Astrocyte (in vitro differentiated cells and primary cell): ENCODE results near the gene PRKAG2. TPM values are rescaled to one million over a fixed set of nuclear protein-coding genes. Genes with fewer than 3 reads are reported as not detected.

ENCODE experiments used
- DNase-seq: peaks from one replicate; pipeline ENCODE4 v3.0.0-alpha.2; 2010; ENCODE audit warnings: low read depth
- FAIRE-seq: peaks from 2 replicates; lab custom pipeline; 2011; peaks lifted over from hg19 to GRCh38; lab: Jason Lieb, UNC
- H2AFZ ChIP-seq: 2 replicates; pipeline ENCODE4 v1.6.0; 2012; ENCODE audit warnings: low read depth, low read length, inconsistent platforms
- H3K27ac ChIP-seq: 2 replicates; pipeline ENCODE4 v1.5.1; 2011; ENCODE audit warnings: low read depth, low read length, inconsistent platforms
- H3K27me3 ChIP-seq: 2 replicates; pipeline ENCODE4 v1.6.0; 2011; ENCODE audit warnings: low read length, inconsistent platforms; ENCODE audit not compliant: insufficient read depth
- H3K36me3 ChIP-seq: 2 replicates; pipeline ENCODE4 v1.5.1; 2011; ENCODE audit warnings: low read length, inconsistent platforms; ENCODE audit not compliant: insufficient read depth
- H3K4me1 ChIP-seq: 2 replicates; pipeline ENCODE4 v1.5.1; 2011; ENCODE audit warnings: low read length, inconsistent platforms; ENCODE audit not compliant: insufficient read depth
- H3K4me2 ChIP-seq: 2 replicates; pipeline ENCODE4 v1.6.0; 2012; ENCODE audit warnings: low read length, inconsistent platforms
- H3K4me3 ChIP-seq: 2 replicates; pipeline ENCODE4 v1.5.1; 2011; ENCODE audit warnings: low read depth, mild to moderate bottlenecking, low read length, inconsistent platforms; ENCODE audit not compliant: insufficient read depth
- H3K79me2 ChIP-seq: 2 replicates; pipeline ENCODE4 v1.6.0; 2012; ENCODE audit warnings: mild to moderate bottlenecking, low read length, inconsistent platforms; ENCODE audit not compliant: insufficient read depth
- H3K9ac ChIP-seq: 2 replicates; pipeline ENCODE4 v1.6.0; 2012; ENCODE audit warnings: mild to moderate bottlenecking, low read length, inconsistent platforms
- H3K9me3 ChIP-seq: 2 replicates; pipeline ENCODE4 v1.5.1; 2012; ENCODE audit warnings: low read depth, mild to moderate bottlenecking, low read length, inconsistent platforms; ENCODE audit not compliant: insufficient read depth
- H4K20me1 ChIP-seq: 2 replicates; pipeline ENCODE4 v1.6.0; 2012; ENCODE audit warnings: low read length, inconsistent platforms; ENCODE audit not compliant: insufficient read depth
- H3K27ac Mint-ChIP-seq: one replicate; pipeline ENCODE4 v1.8.0; 2021; ENCODE audit warnings: mild to moderate bottlenecking, mixed read lengths; ENCODE audit not compliant: unreplicated experiment
- H3K27me3 Mint-ChIP-seq: one replicate; pipeline ENCODE4 v1.8.0; 2021; ENCODE audit warnings: low read depth, mixed read lengths; ENCODE audit not compliant: unreplicated experiment
- H3K36me3 Mint-ChIP-seq: one replicate; pipeline ENCODE4 v1.8.0; 2021; ENCODE audit warnings: low read depth, mixed read lengths; ENCODE audit not compliant: unreplicated experiment
- H3K4me1 Mint-ChIP-seq: one replicate; pipeline ENCODE4 v1.8.0; 2021; ENCODE audit warnings: low read depth, mixed read lengths; ENCODE audit not compliant: unreplicated experiment
- H3K4me3 Mint-ChIP-seq: one replicate; pipeline ENCODE4 v1.8.0; 2021; ENCODE audit warnings: mild to moderate bottlenecking, moderate library complexity, mixed read lengths; ENCODE audit not compliant: unreplicated experiment
- H3K9me3 Mint-ChIP-seq: one replicate; pipeline ENCODE4 v1.8.0; 2021; ENCODE audit warnings: mild to moderate bottlenecking, mixed read lengths; ENCODE audit not compliant: unreplicated experiment
- EZH2 ChIP-seq: IDR thresholded peaks from 2 replicates; pipeline ENCODE4 v1.6.1; 2012; ENCODE audit warnings: mild to moderate bottlenecking, low read length, inconsistent platforms; ENCODE audit not compliant: insufficient read depth
- total RNA-seq: library from RNA; stranded (reverse); gene quantifications from 2 replicates; pipeline ENCODE4 v1.2.1, GENCODE V29; 2021
- TF ChIP-seq, protein P1 (sequence below): IDR thresholded peaks from 2 replicates; pipeline ENCODE4 v1.5.1; 2011; ENCODE audit warnings: low read depth, mild to moderate bottlenecking, inconsistent platforms, low read length, moderate library complexity; ENCODE audit not compliant: insufficient read depth

PRKAG2 gene
- total RNA-seq, 1 donor from 2014 or later: 40.7 TPM

DNA sequence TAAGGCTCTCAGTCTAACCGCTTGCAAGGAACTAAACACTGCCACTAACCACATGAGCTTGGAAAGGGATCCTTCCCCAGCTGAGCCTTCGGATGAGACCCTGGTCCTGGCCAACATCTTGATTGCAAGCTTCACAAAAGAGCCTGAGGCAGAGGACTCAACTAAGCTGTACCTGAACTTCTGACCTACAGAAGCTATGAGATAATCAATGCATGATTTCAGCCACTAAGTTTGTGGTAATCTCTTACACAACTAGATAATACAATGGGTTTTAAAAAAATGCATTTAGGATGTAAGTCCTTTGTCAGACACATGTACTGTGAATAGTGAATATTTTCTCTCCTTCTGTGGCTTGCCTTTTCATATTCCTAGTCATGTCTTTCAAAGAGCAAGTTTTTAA is 231.6 kb downstream of the PRKAG2 start:
- DNase-seq (no peak), FAIRE-seq (no peak)
- H3K27me3 ChIP-seq: no peaks in the 10 kb centered on the region
- H3K4me2 ChIP-seq: no peak overlapping the region
- no peaks in the 10 kb centered on the region for H4K20me1 ChIP-seq
- no peak overlapping the region for H3K4me3 Mint-ChIP-seq
- H3K9ac ChIP-seq: no peak overlapping the region
- no peak overlapping the region for H3K4me3 ChIP-seq
- no peaks in the 10 kb centered on the region for H3K36me3 Mint-ChIP-seq
- H3K27ac Mint-ChIP-seq: no peak overlapping the region
- TF ChIP-seq, protein P1, sequence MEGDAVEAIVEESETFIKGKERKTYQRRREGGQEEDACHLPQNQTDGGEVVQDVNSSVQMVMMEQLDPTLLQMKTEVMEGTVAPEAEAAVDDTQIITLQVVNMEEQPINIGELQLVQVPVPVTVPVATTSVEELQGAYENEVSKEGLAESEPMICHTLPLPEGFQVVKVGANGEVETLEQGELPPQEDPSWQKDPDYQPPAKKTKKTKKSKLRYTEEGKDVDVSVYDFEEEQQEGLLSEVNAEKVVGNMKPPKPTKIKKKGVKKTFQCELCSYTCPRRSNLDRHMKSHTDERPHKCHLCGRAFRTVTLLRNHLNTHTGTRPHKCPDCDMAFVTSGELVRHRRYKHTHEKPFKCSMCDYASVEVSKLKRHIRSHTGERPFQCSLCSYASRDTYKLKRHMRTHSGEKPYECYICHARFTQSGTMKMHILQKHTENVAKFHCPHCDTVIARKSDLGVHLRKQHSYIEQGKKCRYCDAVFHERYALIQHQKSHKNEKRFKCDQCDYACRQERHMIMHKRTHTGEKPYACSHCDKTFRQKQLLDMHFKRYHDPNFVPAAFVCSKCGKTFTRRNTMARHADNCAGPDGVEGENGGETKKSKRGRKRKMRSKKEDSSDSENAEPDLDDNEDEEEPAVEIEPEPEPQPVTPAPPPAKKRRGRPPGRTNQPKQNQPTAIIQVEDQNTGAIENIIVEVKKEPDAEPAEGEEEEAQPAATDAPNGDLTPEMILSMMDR: no peak
- TF ChIP-seq EZH2: no peak
- peaks cover 3% of the 10 kb centered on the region for H3K9me3 ChIP-seq
- H2AFZ ChIP-seq: no peak overlapping the region
- no peak overlapping the region for H3K27ac ChIP-seq
- H3K79me2 ChIP-seq: no peaks in the 10 kb centered on the region
- peaks cover 5% of the 10 kb centered on the region for H3K4me1 Mint-ChIP-seq
- no peaks in the 10 kb centered on the region for H3K36me3 ChIP-seq
- peaks cover 4% of the 10 kb centered on the region for H3K4me1 ChIP-seq
- no peaks in the 10 kb centered on the region for H3K27me3 Mint-ChIP-seq
- H3K9me3 Mint-ChIP-seq: no peaks in the 10 kb centered on the region

DNA sequence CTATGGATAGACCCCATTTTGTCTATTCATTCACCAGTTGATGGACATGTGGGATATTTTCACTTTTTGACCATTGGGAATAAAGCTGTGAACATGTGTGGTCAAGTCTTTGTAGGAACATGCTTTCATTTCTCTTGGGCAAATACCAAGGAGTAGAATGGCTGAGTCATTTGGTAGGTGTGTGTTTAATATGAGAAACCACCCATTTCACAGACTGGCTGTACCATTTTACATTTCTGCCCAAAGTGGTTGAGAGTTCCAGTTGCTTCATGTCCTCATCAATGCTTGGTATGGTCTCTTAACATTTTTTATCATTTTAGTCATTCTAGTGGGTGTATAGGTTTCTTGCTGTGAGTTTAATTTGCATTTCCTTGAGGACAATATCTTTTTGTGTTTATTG is 232.4 kb downstream of the PRKAG2 start:
- no peak overlapping the region for H3K4me3 Mint-ChIP-seq
- Histone ChIP-seq H2AFZ (no peak overlapping the region), H3K4me2 (no peak overlapping the region), H3K4me1 (peaks cover 4% of the 10 kb centered on the region), H3K4me3 (no peak overlapping the region), H4K20me1 (no peaks in the 10 kb centered on the region), H3K27ac (no peak overlapping the region), H3K9ac (no peak overlapping the region), H3K9me3 (peaks cover 3% of the 10 kb centered on the region), H3K36me3 (no peaks in the 10 kb centered on the region), H3K27me3 (no peaks in the 10 kb centered on the region), H3K79me2 (no peaks in the 10 kb centered on the region)
- FAIRE-seq (peak; percentile 5), DNase-seq (no peak)
- no peaks in the 10 kb centered on the region for H3K9me3 Mint-ChIP-seq
- TF ChIP-seq, protein P1: no peak
- TF ChIP-seq EZH2: no peak
- no peak overlapping the region for H3K27ac Mint-ChIP-seq
- H3K4me1 Mint-ChIP-seq: peaks cover 7% of the 10 kb centered on the region
- no peaks in the 10 kb centered on the region for H3K36me3 Mint-ChIP-seq
- no peaks in the 10 kb centered on the region for H3K27me3 Mint-ChIP-seq

DNA sequence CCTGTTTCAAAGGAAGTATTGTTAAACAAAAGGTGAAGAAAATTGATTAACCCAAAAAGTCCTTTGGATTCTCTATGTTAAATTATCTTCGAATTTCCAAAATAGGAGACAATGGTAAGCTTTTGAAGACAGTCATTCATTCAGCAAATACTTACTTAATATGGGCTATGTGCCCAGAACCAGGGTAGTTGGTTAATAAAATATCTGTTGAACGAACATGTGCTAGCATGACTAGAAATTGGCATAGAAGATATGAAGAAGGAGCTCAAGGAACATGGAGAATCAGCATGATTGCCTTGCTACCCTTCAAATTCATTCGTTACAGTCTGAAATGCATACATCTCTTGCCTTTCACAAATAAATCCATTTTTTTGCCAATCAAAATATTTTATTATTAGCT is 234.2 kb downstream of the PRKAG2 start:
- no peaks in the 10 kb centered on the region for H4K20me1 ChIP-seq
- H3K9ac ChIP-seq: no peak overlapping the region
- FAIRE-seq: no peak
- peaks cover 6% of the 10 kb centered on the region for H3K4me1 ChIP-seq
- DNase-seq: no peak
- Mint-ChIP-seq H3K36me3 (no peaks in the 10 kb centered on the region), H3K4me3 (no peak overlapping the region), H3K27ac (no peak overlapping the region), H3K27me3 (no peaks in the 10 kb centered on the region), H3K4me1 (peaks cover 12% of the 10 kb centered on the region), H3K9me3 (no peaks in the 10 kb centered on the region)
- H2AFZ ChIP-seq: no peak overlapping the region
- no peak overlapping the region for H3K4me3 ChIP-seq
- H3K9me3 ChIP-seq: peaks cover 3% of the 10 kb centered on the region
- no peaks in the 10 kb centered on the region for H3K27me3 ChIP-seq
- TF ChIP-seq, protein P1: no peak
- no peak for TF ChIP-seq EZH2
- H3K79me2 ChIP-seq: no peaks in the 10 kb centered on the region
- no peak overlapping the region for H3K27ac ChIP-seq
- H3K36me3 ChIP-seq: no peaks in the 10 kb centered on the region
- H3K4me2 ChIP-seq: no peak overlapping the region
